ENCODE measurements around the gene TLCD3B.

Gene TLCD3B

GRCh38 chr16:30007378-30007895 is 23.6 kb downstream of the TLCD3B start:
- Histone ChIP-seq H3K4me3 (ENCODE audit: low read length) (no peak overlapping the region), H3K9me3 (ENCODE audit: control insufficient read depth, low read depth, low read length) (no peaks in the 10 kb centered on the region), H3K4me1 (ENCODE audit: control insufficient read depth, low read depth, low read length) (peaks cover 4% of the 10 kb centered on the region), H3K36me3 (ENCODE audit: control insufficient read depth, low read depth, low read length) (no peaks in the 10 kb centered on the region), H3K9ac (ENCODE audit: low read length) (no peak overlapping the region), H3K27me3 (ENCODE audit: control insufficient read depth, insufficient read depth, low read length) (peaks cover 25% of the 10 kb centered on the region), H3K27ac (ENCODE audit: low read length) (no peak overlapping the region)

DNA sequence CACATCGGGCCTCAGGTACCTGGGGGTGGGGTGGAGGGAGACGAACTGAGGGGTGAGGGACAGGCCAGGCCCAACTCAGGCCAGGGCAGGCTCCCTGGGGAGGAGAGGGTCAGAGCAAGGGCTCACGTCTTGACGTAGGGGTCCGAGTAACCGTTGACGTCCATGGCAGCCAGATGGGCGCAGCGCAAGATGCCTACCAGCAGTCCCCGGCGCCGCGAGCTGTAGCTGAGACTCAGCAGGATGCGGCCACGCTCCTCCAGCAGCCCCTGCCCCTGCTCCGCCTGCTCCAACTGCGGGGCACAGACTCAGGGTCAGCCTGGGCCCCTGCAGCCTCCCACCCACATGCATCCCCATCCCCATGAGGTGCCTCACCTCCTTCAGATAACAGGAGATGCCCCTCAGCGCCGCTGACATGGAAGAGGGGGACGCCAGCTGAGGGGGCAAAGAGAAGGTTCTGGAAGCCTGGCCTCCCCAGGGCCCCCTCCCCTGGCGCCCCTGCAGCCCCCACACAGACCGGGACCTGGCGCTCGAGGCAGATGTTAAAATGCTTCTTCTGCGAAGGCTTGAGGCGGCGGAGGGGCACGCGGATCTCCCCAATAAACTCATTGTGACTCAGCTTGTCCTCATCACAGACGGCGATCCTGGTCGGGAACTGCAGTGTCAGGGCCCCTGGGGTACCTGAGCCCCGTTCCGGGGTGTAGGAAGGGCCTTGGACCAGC is 24.3 kb downstream of the TLCD3B start:
- H3K4me3 ChIP-seq (ENCODE audit: low read length), result no peak overlapping the region
- no peak overlapping the region for H3K27ac ChIP-seq (ENCODE audit: low read length)
- peaks cover 4% of the 10 kb centered on the region for H3K4me1 ChIP-seq (ENCODE audit: control insufficient read depth, low read depth, low read length)
- H3K27me3 ChIP-seq (ENCODE audit: control insufficient read depth, insufficient read depth, low read length), result peaks cover 19% of the 10 kb centered on the region
- H3K9ac ChIP-seq (ENCODE audit: low read length), result no peak overlapping the region
- no peaks in the 10 kb centered on the region for H3K36me3 ChIP-seq (ENCODE audit: control insufficient read depth, low read depth, low read length)
- H3K9me3 ChIP-seq (ENCODE audit: control insufficient read depth, low read depth, low read length), result no peaks in the 10 kb centered on the region

- Histone ChIP-seq H3K4me3 (ENCODE audit: low read length) (no peak overlapping the region), H3K36me3 (ENCODE audit: control insufficient read depth, low read depth, low read length) (no peaks in the 10 kb centered on the region), H3K9me3 (ENCODE audit: control insufficient read depth, low read depth, low read length) (no peaks in the 10 kb centered on the region), H3K27me3 (ENCODE audit: control insufficient read depth, insufficient read depth, low read length) (peaks cover 15% of the 10 kb centered on the region), H3K4me1 (ENCODE audit: control insufficient read depth, low read depth, low read length) (peaks cover 4% of the 10 kb centered on the region), H3K9ac (ENCODE audit: low read length) (no peak overlapping the region), H3K27ac (ENCODE audit: low read length) (no peak overlapping the region)
Measured at GRCh38 chr16:30006095-30006473, 25.0 kb downstream of the TLCD3B start.

GRCh38 chr16:30005341-30006094 is 25.6 kb downstream of the TLCD3B start:
- Histone ChIP-seq H3K9ac (ENCODE audit: low read length) (no peak overlapping the region), H3K4me3 (ENCODE audit: low read length) (no peak overlapping the region), H3K9me3 (ENCODE audit: control insufficient read depth, low read depth, low read length) (no peaks in the 10 kb centered on the region), H3K27me3 (ENCODE audit: control insufficient read depth, insufficient read depth, low read length) (peaks cover 13% of the 10 kb centered on the region), H3K4me1 (ENCODE audit: control insufficient read depth, low read depth, low read length) (peaks cover 5% of the 10 kb centered on the region), H3K27ac (ENCODE audit: low read length) (no peak overlapping the region), H3K36me3 (ENCODE audit: control insufficient read depth, low read depth, low read length) (no peaks in the 10 kb centered on the region)

GRCh38 chr16:30004811-30005242 is 26.2 kb downstream of the TLCD3B start:
- no peak overlapping the region for H3K4me3 ChIP-seq (ENCODE audit: low read length)
- peaks cover 7% of the 10 kb centered on the region for H3K27me3 ChIP-seq (ENCODE audit: control insufficient read depth, insufficient read depth, low read length)
- no peaks in the 10 kb centered on the region for H3K36me3 ChIP-seq (ENCODE audit: control insufficient read depth, low read depth, low read length)
- peaks cover 8% of the 10 kb centered on the region for H3K4me1 ChIP-seq (ENCODE audit: control insufficient read depth, low read depth, low read length)
- no peak overlapping the region for H3K9ac ChIP-seq (ENCODE audit: low read length)
- no peaks in the 10 kb centered on the region for H3K9me3 ChIP-seq (ENCODE audit: control insufficient read depth, low read depth, low read length)
- no peak overlapping the region for H3K27ac ChIP-seq (ENCODE audit: low read length)

- peaks cover 2% of the 10 kb centered on the region for H3K27me3 ChIP-seq (ENCODE audit: control insufficient read depth, insufficient read depth, low read length)
Measured at GRCh38 chr16:30004424-30004776, 26.7 kb downstream of the TLCD3B start.

DNA sequence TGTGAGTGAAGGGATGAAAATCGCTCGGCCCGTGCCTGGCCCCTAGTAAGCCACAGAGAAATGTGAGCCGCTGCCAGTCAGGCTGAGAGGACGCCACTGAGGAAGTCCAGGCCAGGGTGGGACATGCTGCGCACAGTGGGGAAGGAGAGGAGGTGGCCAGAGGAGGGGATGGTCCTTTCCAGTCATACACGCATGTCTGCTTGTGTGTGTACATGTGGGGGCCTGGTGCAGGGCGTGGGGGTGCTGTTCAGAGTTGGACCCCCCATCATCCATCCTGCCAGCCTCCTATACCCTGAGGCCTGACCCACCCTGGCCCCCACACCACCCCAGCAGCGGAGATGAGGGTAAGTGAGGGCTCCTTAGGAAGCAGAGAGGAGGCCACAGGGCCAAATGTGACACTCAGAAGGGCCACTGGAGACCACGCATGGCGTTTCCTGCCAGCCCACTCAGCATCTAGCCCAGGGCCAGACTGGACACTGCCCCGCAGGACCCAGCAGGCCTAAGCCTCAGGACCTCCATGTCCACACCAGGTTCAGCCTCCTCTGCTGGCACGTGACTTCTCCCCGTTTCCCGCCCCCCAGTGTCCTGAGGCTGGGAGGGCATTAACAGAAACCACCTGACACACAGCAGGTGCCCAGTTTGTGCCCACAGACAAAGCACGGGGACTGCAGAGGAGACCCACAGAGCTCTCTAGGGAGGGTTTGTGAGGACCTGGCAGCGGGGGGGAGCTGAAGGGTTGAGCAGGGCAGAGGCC is 27.2 kb downstream of the TLCD3B start:
- Histone ChIP-seq H3K4me1 (ENCODE audit: control insufficient read depth, low read depth, low read length) (peaks cover 4% of the 10 kb centered on the region), H3K27me3 (ENCODE audit: control insufficient read depth, insufficient read depth, low read length) (no peaks in the 10 kb centered on the region), H3K9me3 (ENCODE audit: control insufficient read depth, low read depth, low read length) (no peaks in the 10 kb centered on the region), H3K36me3 (ENCODE audit: control insufficient read depth, low read depth, low read length) (no peaks in the 10 kb centered on the region), H3K4me3 (ENCODE audit: low read length) (no peak overlapping the region), H3K9ac (ENCODE audit: low read length) (no peak overlapping the region), H3K27ac (ENCODE audit: low read length) (no peak overlapping the region)

More at GRCh38 chr16:30004424-30004776, 26.7 kb downstream of the TLCD3B start:
- Histone ChIP-seq H3K4me1 (ENCODE audit: control insufficient read depth, low read depth, low read length) (peaks cover 8% of the 10 kb centered on the region), H3K9me3 (ENCODE audit: control insufficient read depth, low read depth, low read length) (no peaks in the 10 kb centered on the region), H3K9ac (ENCODE audit: low read length) (no peak overlapping the region), H3K4me3 (ENCODE audit: low read length) (no peak overlapping the region), H3K36me3 (ENCODE audit: control insufficient read depth, low read depth, low read length) (no peaks in the 10 kb centered on the region), H3K27ac (ENCODE audit: low read length) (no peak overlapping the region)

DNA sequence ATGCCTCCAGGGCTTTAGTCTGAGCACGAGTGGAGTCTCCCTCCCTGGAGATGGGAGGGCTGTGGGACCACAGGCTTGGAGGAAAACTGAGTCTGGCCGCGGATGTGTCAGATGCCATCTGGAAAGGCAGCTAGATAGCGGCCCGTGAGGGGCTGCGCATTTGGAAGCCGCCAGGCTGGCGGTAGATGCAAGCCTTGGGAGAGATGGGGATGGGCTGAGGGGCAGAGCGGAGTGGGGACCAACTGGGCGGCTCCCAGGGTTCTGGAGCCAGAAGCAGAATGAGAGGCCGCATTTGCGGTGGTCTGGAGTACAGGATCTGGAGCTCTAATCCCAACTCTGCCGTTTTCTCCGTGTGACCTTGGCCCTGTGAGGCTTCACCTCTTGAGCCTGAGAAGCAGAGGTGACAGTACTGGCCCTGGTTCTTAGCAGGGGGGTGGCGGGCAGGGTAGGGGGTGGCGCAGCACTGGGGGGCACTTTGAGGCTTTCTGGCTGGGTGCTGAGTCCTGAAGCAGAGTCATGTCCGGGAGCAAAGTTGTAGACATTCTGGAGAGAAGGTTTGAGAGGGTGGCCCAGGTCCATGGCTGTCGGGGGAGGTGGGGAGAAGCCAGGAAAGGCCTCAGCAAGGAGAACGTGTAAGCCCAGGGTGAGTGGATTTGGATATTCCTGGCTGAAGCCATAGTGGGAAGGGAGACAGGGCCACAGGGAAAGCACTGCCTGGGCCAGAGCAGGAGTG is 28.3 kb downstream of the TLCD3B start:
- H3K36me3 ChIP-seq (ENCODE audit: control insufficient read depth, low read depth, low read length), result peaks cover 5% of the 10 kb centered on the region
- no peaks in the 10 kb centered on the region for H3K27me3 ChIP-seq (ENCODE audit: control insufficient read depth, insufficient read depth, low read length)
- no peak overlapping the region for H3K4me3 ChIP-seq (ENCODE audit: low read length)
- H3K9ac ChIP-seq (ENCODE audit: low read length), result no peak overlapping the region
- H3K9me3 ChIP-seq (ENCODE audit: control insufficient read depth, low read depth, low read length), result no peaks in the 10 kb centered on the region
- H3K4me1 ChIP-seq (ENCODE audit: control insufficient read depth, low read depth, low read length), result peaks cover 4% of the 10 kb centered on the region
- no peak overlapping the region for H3K27ac ChIP-seq (ENCODE audit: low read length)

GRCh38 chr16:30000735-30001631 is 30.1 kb downstream of the TLCD3B start:
- Histone ChIP-seq H3K27ac (ENCODE audit: low read length) (no peak overlapping the region), H3K9ac (ENCODE audit: low read length) (no peak overlapping the region), H3K27me3 (ENCODE audit: control insufficient read depth, insufficient read depth, low read length) (no peaks in the 10 kb centered on the region), H3K9me3 (ENCODE audit: control insufficient read depth, low read depth, low read length) (no peaks in the 10 kb centered on the region), H3K4me3 (ENCODE audit: low read length) (peak overlapping the region; percentile 8), H3K4me1 (ENCODE audit: control insufficient read depth, low read depth, low read length) (peaks cover 4% of the 10 kb centered on the region), H3K36me3 (ENCODE audit: control insufficient read depth, low read depth, low read length) (peaks cover 5% of the 10 kb centered on the region)

- peaks cover 5% of the 10 kb centered on the region for H3K36me3 ChIP-seq (ENCODE audit: control insufficient read depth, low read depth, low read length)
Measured at GRCh38 chr16:29999605-30000004, 31.5 kb downstream of the TLCD3B start.

More at GRCh38 chr16:29999605-30000004, 31.5 kb downstream of the TLCD3B start:
- peaks cover 4% of the 10 kb centered on the region for H3K4me1 ChIP-seq (ENCODE audit: control insufficient read depth, low read depth, low read length)
- H3K27me3 ChIP-seq (ENCODE audit: control insufficient read depth, insufficient read depth, low read length), result no peaks in the 10 kb centered on the region
- no peaks in the 10 kb centered on the region for H3K9me3 ChIP-seq (ENCODE audit: control insufficient read depth, low read depth, low read length)
- no peak overlapping the region for H3K9ac ChIP-seq (ENCODE audit: low read length)
- no peak overlapping the region for H3K27ac ChIP-seq (ENCODE audit: low read length)
- H3K4me3 ChIP-seq (ENCODE audit: low read length), result no peak overlapping the region
